NB4 (cell line): ENCODE results near the gene CERT1.

Experiments used
- MAX ChIP-seq: IDR thresholded peaks from 2 replicates; pipeline ENCODE4 v1.6.1; 2011; ENCODE audit warnings: low read depth, low read length
- MYC ChIP-seq: IDR thresholded peaks from 2 replicates; pipeline ENCODE4 v1.6.1; 2011; ENCODE audit warnings: low read depth, low read length
- POLR2A ChIP-seq: IDR thresholded peaks from 2 replicates; pipeline ENCODE4 v1.6.1; 2011; ENCODE audit warnings: mild to moderate bottlenecking; ENCODE audit not compliant: insufficient read length; ENCODE audit errors: extremely low read depth
- TF ChIP-seq, protein P1 (sequence below): IDR thresholded peaks from one replicate; pipeline ENCODE4 v1.5.1; 2012; ENCODE audit warnings: low read depth, low read length

- TF ChIP-seq, protein P1, sequence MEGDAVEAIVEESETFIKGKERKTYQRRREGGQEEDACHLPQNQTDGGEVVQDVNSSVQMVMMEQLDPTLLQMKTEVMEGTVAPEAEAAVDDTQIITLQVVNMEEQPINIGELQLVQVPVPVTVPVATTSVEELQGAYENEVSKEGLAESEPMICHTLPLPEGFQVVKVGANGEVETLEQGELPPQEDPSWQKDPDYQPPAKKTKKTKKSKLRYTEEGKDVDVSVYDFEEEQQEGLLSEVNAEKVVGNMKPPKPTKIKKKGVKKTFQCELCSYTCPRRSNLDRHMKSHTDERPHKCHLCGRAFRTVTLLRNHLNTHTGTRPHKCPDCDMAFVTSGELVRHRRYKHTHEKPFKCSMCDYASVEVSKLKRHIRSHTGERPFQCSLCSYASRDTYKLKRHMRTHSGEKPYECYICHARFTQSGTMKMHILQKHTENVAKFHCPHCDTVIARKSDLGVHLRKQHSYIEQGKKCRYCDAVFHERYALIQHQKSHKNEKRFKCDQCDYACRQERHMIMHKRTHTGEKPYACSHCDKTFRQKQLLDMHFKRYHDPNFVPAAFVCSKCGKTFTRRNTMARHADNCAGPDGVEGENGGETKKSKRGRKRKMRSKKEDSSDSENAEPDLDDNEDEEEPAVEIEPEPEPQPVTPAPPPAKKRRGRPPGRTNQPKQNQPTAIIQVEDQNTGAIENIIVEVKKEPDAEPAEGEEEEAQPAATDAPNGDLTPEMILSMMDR, result no peak
- TF ChIP-seq POLR2A, result no peak
- TF ChIP-seq MAX, result no peak
- no peak for TF ChIP-seq MYC
Measured at GRCh38 chr5:75472973-75473372, 38.5 kb downstream of the CERT1 start.
